Heart right ventricle (tissue), 16 donors: ENCODE measurements around the gene KLF3. TPM values are rescaled to one million over a fixed set of nuclear protein-coding genes. Genes with fewer than 3 reads are reported as not detected.
"Not testable (repeated sequence)": the region's sequence is repeated elsewhere in the genome, so short reads cannot be mapped to it uniquely, and the experiment has no call there.

Experiments
- ATAC-seq, 8 donors: fragments of 200-7000 bp; cut with Tn5 transposase; one replicate each; pipeline ENCODE4 v1.9.1; 2020; ENCODE audit warnings: mild to moderate bottlenecking in 8 of 8, moderate library complexity in 8 of 8, moderate number of reproducible peaks in 1 of 8
- DNase-seq, 2 donors: peaks; one replicate each; pipeline ENCODE4 v3.0.0-alpha.2; 2020
- H3K27ac ChIP-seq, 10 donors: fragments of 200-600 bp; sonication (generic) in 2 of 10; one replicate each; pipeline versions ENCODE4 v1.5.0 to v1.8.0; 2020 to 2022; ENCODE audit warnings: mild to moderate bottlenecking in 3 of 10
- H3K27me3 ChIP-seq, 7 donors: fragments of 200-600 bp; one replicate each; pipeline ENCODE4 v1.8.0; 2021 to 2022; ENCODE audit warnings: mild to moderate bottlenecking in 2 of 7
- H3K36me3 ChIP-seq, 9 donors: fragments of 200-600 bp; sonication (generic) in 1 of 9; one replicate each; pipeline versions ENCODE4 v1.5.0 to v1.8.0; 2020 to 2022; ENCODE audit warnings: mild to moderate bottlenecking in 2 of 9
- H3K4me1 ChIP-seq, 9 donors: fragments of 200-600 bp; sonication (generic) in 1 of 9; one replicate each; pipeline versions ENCODE4 v1.5.0 to v1.8.0; 2020 to 2022; ENCODE audit warnings: mild to moderate bottlenecking in 4 of 9
- H3K4me3 ChIP-seq, 10 donors: fragments of 200-600 bp; sonication (generic) in 2 of 10; one replicate each; pipeline versions ENCODE4 v1.5.0 to v1.8.0; 2020 to 2022; ENCODE audit warnings: mild to moderate bottlenecking in 7 of 10, moderate library complexity in 2 of 10
- H3K9me3 ChIP-seq, 11 donors: fragments of 200-600 bp in 10 of 11; sonication (generic) in 2 of 11; one replicate each; pipeline versions ENCODE4 v1.5.0 to v1.8.0; 2013 to 2022; ENCODE audit warnings: mild to moderate bottlenecking in 2 of 11, control low read depth in 1 of 11, moderate library complexity in 1 of 11
- WGBS, 2 donors: extraction: QIAGEN DNeasy Blood & Tissue Kit; methylation state at CpG; one replicate each; pipeline ENCODE4 v1.1.7; 2013; ENCODE audit warnings: inconsistent platforms in 1 of 2; 5-methylcytosine and 5-hydroxymethylcytosine counted together
- intact Hi-C, 10 donors: fragments of 100-400 bp; cut with DNase I; formaldehyde crosslinking; loops; one replicate each; pipeline versions ENCODE4 v1.11.1 to v1.14.2; 2022
- polyA plus RNA-seq, 2 donors: library from polyadenylated mRNA; stranded (reverse); fragments of 200-250 nt; gene quantifications; one replicate each; pipeline ENCODE4 v1.2.3, GENCODE V29; 2013
- total RNA-seq, 10 donors: library from RNA; stranded (reverse); fragmentation: NEBNext Ultra II Directional in 3 of 10; extraction: Animal tissue kit (Norgen Biotek cat#: 25700) in 3 of 10; gene quantifications; one replicate each; pipeline versions ENCODE4 v1.2.1 to v1.2.4, GENCODE V29; 2021 to 2023
- TF ChIP-seq, protein P1 (sequence below), 9 donors: fragments of 200-600 bp; sonication (generic) in 2 of 9; IDR thresholded peaks; one replicate each; pipeline versions ENCODE4 v1.5.0 to v1.8.0; 2021 to 2022; ENCODE audit warnings: antibody characterized with exemption in 9 of 9, mild to moderate bottlenecking in 5 of 9, moderate library complexity in 1 of 9
- donor health status: Arrhythmogenic right ventricular cardiomyopathy.
- donor health status: ischemic (EF 13 %, LVEDD 7.1; RV severe dilation, severe dysfunction).
- donor health status: healthy with polysubstance abuse.
- donor health status: DM: no; HTN: yes; CAD: no.
- donor health status: DM: no; HTN: no; CAD: no.
- donor health status: ischemic (EF 25% LVEDD 6.9; RV normal size, moderate dysfunction).
- donor health status: ischemic (EF 25% LVEDD 5.7; RV mildly dilated, moderate dysfunction).
- donor health status: healthy.
- donor health status: DM: yes; HTN: yes; CAD: no.
- donor health status: Ischemic cardiomyopathy.
- donor health status: ischemic (EF 35%, LVEDD 5.7; RV mildly dilated, moderate dysfunction).
- donor health status: nonischemic (EF 11% LVEDD 7.7; RV severe dilation, severe dysfunction).
- donor health status: DM: yes; HTN: yes; CAD: no.
- donor health status: PGD.
- donor health status: ischemic (EF 29% LVEDD 5.4; RV normal size, mild dysfunction).
- donor health status: nonischemic (EF 23%, LVEDD 6.1; RV moderate dilation, normal function).

The KLF3 gene
- total and polyA plus RNA-seq, 12 donors: 9.9 to 25.1 (median 19.4) TPM

DNA sequence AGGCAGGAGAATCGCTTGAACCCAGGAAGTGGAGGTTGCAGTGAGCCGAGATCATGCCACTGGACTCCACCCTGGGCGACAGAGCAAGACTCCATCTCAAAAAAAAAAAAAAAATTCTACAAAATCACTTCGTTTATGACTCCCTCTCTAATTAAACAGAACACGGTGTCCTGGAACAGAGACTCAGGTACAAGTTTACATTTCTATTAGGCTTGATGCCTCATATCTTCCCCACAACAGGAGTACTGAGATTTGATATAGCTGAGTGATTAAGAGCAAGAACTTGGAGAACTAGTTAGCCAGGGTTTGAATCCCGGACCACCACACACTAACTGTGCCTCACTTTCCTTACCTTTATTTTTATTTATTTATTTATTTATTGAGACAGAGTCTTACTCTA lies 42.2 kb upstream of the KLF3 start:
- peaks cover 0 to 19% (median 0%) of the 10 kb centered on the region in 9 donors for H3K4me1 ChIP-seq
- no peak overlapping the region for H3K4me3 ChIP-seq
- TF ChIP-seq, protein P1, sequence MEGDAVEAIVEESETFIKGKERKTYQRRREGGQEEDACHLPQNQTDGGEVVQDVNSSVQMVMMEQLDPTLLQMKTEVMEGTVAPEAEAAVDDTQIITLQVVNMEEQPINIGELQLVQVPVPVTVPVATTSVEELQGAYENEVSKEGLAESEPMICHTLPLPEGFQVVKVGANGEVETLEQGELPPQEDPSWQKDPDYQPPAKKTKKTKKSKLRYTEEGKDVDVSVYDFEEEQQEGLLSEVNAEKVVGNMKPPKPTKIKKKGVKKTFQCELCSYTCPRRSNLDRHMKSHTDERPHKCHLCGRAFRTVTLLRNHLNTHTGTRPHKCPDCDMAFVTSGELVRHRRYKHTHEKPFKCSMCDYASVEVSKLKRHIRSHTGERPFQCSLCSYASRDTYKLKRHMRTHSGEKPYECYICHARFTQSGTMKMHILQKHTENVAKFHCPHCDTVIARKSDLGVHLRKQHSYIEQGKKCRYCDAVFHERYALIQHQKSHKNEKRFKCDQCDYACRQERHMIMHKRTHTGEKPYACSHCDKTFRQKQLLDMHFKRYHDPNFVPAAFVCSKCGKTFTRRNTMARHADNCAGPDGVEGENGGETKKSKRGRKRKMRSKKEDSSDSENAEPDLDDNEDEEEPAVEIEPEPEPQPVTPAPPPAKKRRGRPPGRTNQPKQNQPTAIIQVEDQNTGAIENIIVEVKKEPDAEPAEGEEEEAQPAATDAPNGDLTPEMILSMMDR (IDR thresholded peaks at IDR 0.05): no peak
- no peaks in the 10 kb centered on the region for H3K27me3 ChIP-seq
- no peaks in the 10 kb centered on the region for H3K36me3 ChIP-seq
- DNase-seq (no peak), ATAC-seq (no peak)
- intact Hi-C loops: no loop called here
- WGBS, 2 donors: 96 to 99% methylated on average over 6 of the region's 6 CpGs
- H3K27ac ChIP-seq: peak overlapping the region in 1 of 10 donors; percentile 42
- H3K9me3 ChIP-seq: no peaks in the 10 kb centered on the region

GRCh38 chr4:38622340-38622739 lies 41.7 kb upstream of the KLF3 start:
- H3K27ac ChIP-seq, H3K4me3 ChIP-seq, H3K27me3 ChIP-seq, ATAC-seq, H3K36me3 ChIP-seq, H3K9me3 ChIP-seq, DNase-seq, intact Hi-C loops: not testable (repeated sequence)
- WGBS, 2 donors: 94 to 96% methylated on average over 2 of the region's 2 CpGs
- peaks cover 0 to 19% (median 0%) of the 10 kb centered on the region in 9 donors for H3K4me1 ChIP-seq

GRCh38 chr4:38623260-38623659 lies 40.7 kb upstream of the KLF3 start:
- TF ChIP-seq, protein P1 (IDR thresholded peaks at IDR 0.05): no peak
- intact Hi-C loops: no loop called here
- H3K27me3 ChIP-seq: no peaks in the 10 kb centered on the region
- DNase-seq (no peak), ATAC-seq (no peak)
- H3K4me1 ChIP-seq: peaks cover 0 to 19% (median 0%) of the 10 kb centered on the region in 9 donors
- 89 to 97% methylated on average over 2 of the region's 2 CpGs for WGBS, 2 donors
- no peaks in the 10 kb centered on the region for H3K36me3 ChIP-seq
- H3K9me3 ChIP-seq: no peaks in the 10 kb centered on the region
- H3K27ac ChIP-seq: no peak overlapping the region
- H3K4me3 ChIP-seq: no peak overlapping the region

- Histone ChIP-seq H3K4me1 (peaks cover 0 to 17% (median 0%) of the 10 kb centered on the region in 9 donors), H3K36me3 (no peaks in the 10 kb centered on the region), H3K27ac (no peak overlapping the region), H3K4me3 (no peak overlapping the region), H3K27me3 (no peaks in the 10 kb centered on the region), H3K9me3 (no peaks in the 10 kb centered on the region)
- ATAC-seq (no peak), DNase-seq (no peak)
- 95 to 100% methylated on average over 3 of the region's 3 CpGs for WGBS, 2 donors
- TF ChIP-seq, protein P1 (IDR thresholded peaks at IDR 0.05): no peak
- intact Hi-C loops: no loop called here
Observed at GRCh38 chr4:38624311-38624710, 39.7 kb upstream of the KLF3 start.

DNA sequence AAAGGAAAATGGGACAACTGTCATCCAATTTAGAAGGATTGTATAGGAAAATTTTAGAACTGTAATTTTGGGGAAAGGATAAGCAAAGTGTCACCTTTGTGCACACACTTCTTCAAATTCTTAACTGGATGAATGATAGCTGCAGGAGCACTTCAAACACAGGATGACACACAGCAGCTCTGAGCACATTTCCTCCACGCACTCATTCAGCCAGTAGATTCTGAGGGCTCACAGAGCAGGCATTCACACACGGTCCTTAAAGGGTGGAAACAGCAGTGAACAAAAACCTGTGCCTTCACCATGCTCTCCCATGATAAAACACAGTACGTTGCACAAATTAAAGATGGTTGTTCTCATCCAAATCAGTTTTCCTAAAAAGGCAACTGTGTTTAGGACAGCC lies 38.5 kb upstream of the KLF3 start:
- Histone ChIP-seq H3K4me1 (peaks cover 0 to 9% (median 0%) of the 10 kb centered on the region in 9 donors), H3K9me3 (no peaks in the 10 kb centered on the region), H3K4me3 (no peak overlapping the region), H3K27me3 (no peaks in the 10 kb centered on the region), H3K27ac (no peak overlapping the region), H3K36me3 (no peaks in the 10 kb centered on the region)
- 79 to 84% methylated on average over 3 of the region's 3 CpGs for WGBS, 2 donors
- ATAC-seq (no peak), DNase-seq (no peak)
- TF ChIP-seq, protein P1 (IDR thresholded peaks at IDR 0.05): no peak
- intact Hi-C loops: no loop called here

- H3K4me1 ChIP-seq, H3K9me3 ChIP-seq, DNase-seq, H3K27me3 ChIP-seq, H3K27ac ChIP-seq, H3K4me3 ChIP-seq, H3K36me3 ChIP-seq, ATAC-seq, intact Hi-C loops: not testable (repeated sequence)
- WGBS, 2 donors: 96% methylated on average over 31 to 32 of the region's 32 CpGs
Observed at GRCh38 chr4:38626901-38627444, 37.0 kb upstream of the KLF3 start.
